NCI-H2227 treated with DMSO at 0.1 percent for 48 hours (cell line): Measurements from ENCODE around the gene CMTM6.
"Not testable (repeated sequence)": the region's sequence is repeated elsewhere in the genome, so short reads cannot be mapped to it uniquely, and the experiment has no call there.

ENCODE experiments used
- DNase-seq: peaks from one replicate; lab custom pipeline; 2025; lab: John Stamatoyannopoulos, UW

The CMTM6 gene

GRCh38 chr3:32502118-32502945, at the start of gene CMTM6:
TSS of gene CMTM6 (minus strand) at chr3:32502852. CDS start at chr3:32502745, 107 bp downstream.
- DNase-seq = peak; percentile 57

GRCh38 chr3:32552013-32552412, 49.4 kb upstream of the CMTM6 start:
- no peak for DNase-seq

- DNase-seq = no peak
Observed at GRCh38 chr3:32551496-32551895, 48.8 kb upstream of the CMTM6 start.

GRCh38 chr3:32551087-32551486, 48.4 kb upstream of the CMTM6 start:
- DNase-seq = no peak

GRCh38 chr3:32545305-32545704, 42.7 kb upstream of the CMTM6 start:
- no peak for DNase-seq

- DNase-seq = no peak
Observed at GRCh38 chr3:32544894-32545293, 42.2 kb upstream of the CMTM6 start.

- no peak for DNase-seq
Observed at GRCh38 chr3:32542807-32543206, 40.2 kb upstream of the CMTM6 start.

GRCh38 chr3:32540899-32541298, 38.2 kb upstream of the CMTM6 start:
- no peak for DNase-seq

- DNase-seq = no peak
Observed at GRCh38 chr3:32532434-32532833, 29.8 kb upstream of the CMTM6 start.

- no peak for DNase-seq
Observed at GRCh38 chr3:32531010-32531647, 28.5 kb upstream of the CMTM6 start.

GRCh38 chr3:32525720-32526119, 23.1 kb upstream of the CMTM6 start:
- DNase-seq = no peak

GRCh38 chr3:32522682-32523081, 20.0 kb upstream of the CMTM6 start:
- DNase-seq = no peak

GRCh38 chr3:32518921-32519320, 16.3 kb upstream of the CMTM6 start:
- not testable (repeated sequence) for DNase-seq

- not testable (repeated sequence) for DNase-seq
Observed at GRCh38 chr3:32516751-32517150, 14.1 kb upstream of the CMTM6 start.

- no peak for DNase-seq
Observed at GRCh38 chr3:32511005-32511404, 8.4 kb upstream of the CMTM6 start.

GRCh38 chr3:32510075-32510724, 7.5 kb upstream of the CMTM6 start:
- peak; percentile 41 for DNase-seq

- no peak for DNase-seq
Observed at GRCh38 chr3:32508711-32509110, 6.1 kb upstream of the CMTM6 start.

GRCh38 chr3:32506466-32506865, 3.8 kb upstream of the CMTM6 start:
- DNase-seq = no peak

GRCh38 chr3:32502946-32503286, 264 bp upstream of the CMTM6 start:
- DNase-seq = no peak

- no peak for DNase-seq
Observed at GRCh38 chr3:32501783-32502117, 902 bp downstream of the CMTM6 start.

- DNase-seq = no peak
Observed at GRCh38 chr3:32500880-32501782, 1.5 kb downstream of the CMTM6 start.

GRCh38 chr3:32500231-32500630, 2.4 kb downstream of the CMTM6 start:
- DNase-seq = no peak
